NCI-H446 treated with DMSO at 0.1 percent for 48 hours (cell line): ENCODE results near the gene MRGPRE.

ENCODE experiments used
- DNase-seq: peaks from one replicate; lab custom pipeline; 2025; lab: John Stamatoyannopoulos, UW

The MRGPRE gene

DNA sequence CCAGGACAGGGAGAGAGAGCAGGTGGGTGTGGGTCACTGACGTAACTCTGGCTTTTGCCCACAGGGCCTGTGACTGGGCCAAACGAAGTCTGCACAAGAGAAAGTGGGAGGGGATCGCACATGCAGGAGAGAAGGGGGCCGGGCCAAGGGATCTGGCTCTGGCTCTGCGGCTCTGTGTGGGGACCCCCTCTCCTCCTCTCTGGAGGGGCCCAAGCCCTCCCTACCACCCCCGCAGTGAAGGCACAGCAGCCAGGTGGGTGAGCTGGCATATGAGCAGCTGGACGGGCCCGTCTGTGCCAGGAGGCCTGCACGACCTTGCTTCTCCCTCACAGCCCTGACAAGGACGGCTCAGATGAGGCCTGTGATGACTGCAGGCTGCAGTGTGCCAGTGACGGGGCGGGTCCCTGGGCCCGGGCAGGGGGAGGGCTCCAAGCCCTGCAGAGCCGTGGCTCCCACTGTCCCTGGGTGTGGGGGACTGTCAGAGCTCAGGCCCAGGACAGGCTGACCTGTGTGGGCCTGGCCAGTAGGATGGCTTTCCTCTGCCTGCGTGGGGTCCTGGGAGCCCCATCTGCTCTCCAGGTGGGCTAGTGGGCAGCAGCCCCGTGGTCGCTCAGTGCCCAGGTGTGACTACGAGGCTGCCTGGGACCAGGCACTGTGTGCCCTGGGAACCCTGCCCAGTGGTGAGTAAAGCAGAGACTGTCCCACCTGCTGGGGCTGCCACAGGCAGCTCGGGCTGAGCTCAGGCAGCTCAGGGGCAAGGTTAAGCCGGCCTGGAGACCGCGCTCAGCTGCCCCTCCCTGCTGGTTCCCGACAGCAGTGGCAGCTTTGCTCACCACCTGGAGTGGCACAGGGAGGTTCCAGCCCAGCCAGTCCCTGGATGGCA, 35.8 kb downstream of the MRGPRE start:
- DNase-seq = no peak

DNA sequence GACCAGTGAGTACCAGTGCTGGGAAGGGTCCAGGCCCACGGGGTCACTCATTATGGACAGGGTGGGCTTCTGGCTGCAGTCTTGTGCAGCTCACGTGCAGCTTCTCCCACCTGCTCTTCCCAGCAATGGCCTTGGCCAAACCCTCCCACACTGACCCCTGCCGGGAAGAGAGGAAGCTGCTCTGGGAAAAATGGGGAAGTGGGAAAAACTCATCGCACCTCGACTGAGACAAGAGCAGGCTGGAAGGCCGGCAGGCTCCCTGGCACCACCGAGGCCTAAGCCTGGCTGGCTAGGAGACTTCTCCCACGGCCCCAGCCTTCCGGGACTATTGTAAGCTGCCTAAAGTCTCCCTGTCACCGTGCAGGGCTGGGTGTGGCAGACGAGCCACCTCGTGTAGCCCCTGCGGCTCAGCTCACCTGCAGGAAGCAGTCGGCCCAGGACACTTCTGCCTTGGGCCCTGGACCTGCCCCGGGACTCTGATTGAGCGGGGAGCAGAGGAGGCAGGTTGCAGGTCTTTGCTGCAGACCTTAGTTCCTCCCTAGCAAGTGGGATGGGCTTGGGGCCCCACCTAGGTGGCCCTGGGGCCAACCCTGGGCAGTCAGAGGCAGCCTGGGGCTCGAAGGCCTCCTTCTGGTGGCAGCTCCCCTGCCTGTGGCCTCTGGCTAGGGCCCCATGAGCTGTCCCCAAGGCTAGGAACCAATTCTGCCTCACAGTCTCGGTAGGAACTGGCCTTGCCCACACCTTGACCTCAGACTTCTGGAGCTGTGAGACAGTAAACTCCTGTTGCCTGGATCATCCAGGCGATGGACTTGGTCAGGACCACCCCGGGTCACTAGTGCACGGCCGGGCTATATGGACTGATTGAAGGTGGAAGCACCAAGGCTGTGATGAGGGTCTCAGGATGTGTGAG, 36.7 kb downstream of the MRGPRE start:
- no peak for DNase-seq

DNA sequence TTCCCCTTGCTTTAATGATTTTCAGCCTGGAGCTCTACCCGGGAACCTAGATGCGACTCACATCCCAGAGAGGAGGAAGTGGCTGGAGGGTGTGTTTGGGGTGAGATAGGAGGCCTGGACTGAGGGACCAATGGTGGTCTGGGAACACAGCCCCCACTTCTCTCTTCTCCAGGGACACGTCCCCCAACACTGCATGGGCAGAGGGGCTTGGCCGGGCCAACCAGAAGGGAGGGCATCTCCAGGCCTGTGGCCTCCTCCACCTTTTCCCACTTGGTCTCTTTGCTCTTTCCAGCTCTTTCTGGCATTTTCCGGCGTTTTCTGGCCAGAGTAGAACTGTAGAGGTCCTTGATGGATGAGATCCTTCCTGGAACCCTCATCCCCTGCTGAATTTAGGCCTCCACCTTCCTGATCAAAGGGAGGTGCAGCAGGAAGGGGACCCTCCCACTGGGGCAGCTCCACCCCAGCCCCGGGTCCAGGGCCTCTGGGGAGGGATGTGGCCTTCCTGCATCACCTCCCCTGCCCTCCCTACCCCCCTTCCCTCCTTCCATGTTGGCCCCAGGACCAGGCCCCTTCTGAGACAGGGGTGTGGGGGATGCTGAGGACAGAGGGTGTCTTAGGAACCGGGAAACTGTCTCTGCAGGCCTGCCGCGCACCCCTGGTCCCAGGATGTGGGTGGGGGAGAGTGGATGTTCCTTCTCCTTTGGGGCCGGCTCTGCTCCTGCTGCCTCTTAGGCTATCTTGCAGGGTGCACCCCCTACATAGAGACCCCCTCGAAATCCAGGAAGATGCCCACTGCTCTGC, 38.0 kb downstream of the MRGPRE start:
- no peak for DNase-seq

DNA sequence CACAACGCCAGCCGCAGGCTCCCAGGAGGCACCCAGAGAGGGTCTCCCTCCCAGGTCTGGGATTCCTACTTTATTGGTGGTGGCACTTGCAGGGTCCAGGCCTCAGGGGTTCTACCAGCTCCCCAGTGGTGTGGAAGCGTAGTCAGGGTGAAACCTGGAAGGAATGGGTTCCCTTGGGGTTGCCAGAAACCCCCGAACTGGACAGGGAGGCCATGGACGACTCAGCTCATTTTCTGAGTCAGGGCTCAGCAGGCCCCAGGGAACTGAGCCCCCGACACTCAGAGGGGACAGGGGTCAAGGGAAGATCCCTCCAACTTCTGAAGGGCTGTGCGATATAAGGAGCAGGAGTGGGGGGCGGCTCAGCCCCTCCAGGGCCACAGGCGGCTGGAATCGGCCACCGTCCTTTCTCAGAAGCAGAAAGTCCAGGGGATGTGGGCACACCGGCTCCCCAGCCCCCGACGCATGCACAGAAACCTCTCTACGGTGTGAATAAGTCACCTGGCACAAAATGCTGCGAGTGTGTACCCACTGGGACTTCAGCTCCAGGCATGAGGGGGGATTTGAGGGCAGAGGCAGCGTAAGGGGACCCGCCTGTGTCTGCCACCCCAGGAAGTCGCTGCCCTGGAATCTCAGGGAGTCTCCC, 38.7 kb downstream of the MRGPRE start:
- no peak for DNase-seq

DNA sequence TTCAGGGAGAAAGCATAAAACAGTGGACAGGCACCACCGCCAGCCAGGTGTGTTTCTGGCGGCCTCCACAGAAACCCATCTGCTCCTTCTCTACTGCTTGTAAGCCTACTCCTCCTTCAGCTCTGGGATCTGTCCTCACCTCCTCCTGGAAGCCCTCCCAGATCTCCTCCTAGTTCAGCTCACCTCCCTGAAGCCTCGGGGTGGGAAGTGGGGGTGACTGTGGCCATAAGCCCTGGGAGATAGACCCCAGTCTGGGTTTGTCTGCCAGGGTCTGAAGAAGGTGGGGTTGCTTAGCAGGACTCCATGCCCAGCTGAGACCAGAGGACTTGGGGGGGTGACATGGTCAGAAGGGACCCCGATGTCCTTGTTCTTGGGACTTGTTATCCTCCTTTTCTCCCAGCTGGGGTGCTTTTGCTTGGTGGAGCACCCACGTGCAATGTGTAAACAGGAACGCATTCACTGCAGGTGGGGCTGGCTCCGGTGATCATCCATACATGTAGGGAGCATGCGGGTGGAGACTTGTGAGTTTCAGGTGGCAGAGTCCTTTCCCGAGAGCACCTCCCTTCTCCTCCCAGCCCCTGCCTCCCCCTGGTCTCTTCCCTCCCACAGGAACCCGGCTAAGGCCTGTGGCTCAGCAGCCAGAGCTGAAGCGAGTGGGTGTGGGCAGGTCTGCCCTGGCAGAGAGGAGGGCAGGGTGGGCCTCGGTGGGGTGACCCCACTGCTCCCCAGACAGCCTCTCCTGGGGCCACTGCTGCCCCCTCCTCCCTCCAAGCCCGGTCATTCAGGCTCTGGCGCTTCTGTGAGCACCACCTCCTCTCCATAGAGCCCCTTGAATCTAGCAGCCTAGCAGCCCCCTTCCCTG, 39.5 kb downstream of the MRGPRE start:
- no peak for DNase-seq

DNA sequence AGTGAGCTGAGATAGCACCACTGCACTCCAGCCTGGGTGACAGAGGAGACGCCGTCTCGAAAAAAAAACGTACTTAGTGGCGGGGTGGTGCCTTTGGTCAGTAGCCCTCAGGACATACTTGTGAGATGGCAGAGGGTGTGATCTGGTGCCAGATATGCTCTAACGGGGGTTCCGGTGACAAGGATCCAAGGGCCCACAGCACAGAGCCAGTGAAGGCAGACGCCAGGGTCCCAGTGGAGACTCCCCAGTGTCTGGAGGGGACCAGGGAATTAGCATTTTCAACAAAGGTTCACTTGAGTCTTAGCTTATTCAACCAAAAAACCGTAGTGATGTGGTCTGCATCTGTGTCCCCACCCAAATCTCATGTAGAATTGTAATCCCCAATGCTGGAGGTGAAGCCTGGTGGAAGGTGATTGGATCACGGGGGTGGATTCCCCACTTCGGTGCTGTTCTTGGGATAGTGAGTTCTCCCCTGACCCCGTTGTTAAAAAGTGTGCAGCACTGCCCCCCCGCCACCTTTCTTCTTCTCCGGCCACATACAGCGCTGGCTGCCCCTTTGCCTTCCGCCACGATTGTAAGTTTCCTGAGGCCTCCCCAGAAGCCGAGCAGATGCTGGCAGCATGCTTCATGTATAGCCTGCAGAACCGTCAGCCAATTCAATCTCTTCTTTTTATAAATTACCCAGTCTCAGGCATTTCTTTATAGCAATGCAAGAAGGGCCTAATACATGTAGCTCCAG, 40.5 kb downstream of the MRGPRE start:
- no peak for DNase-seq

DNA sequence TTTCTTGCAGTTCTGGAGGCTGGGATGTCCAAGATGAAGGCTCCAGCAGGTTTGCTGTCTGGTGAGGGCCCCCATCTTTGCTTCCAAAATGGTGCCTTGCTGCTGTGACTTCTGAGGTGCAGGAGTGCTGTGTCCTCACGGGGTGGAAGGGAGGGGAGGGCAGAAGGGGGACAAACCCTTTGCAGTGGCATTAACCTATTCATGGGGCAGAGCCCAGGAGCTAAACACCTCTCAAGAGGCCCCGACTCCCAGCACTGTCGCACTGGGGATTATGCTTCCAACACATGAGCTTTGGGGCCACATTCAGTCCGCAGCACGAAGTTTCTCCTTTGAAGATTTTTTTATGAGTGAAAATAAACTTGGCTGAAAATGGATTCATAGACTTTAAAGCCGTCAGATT, 41.6 kb downstream of the MRGPRE start:
- no peak for DNase-seq

DNA sequence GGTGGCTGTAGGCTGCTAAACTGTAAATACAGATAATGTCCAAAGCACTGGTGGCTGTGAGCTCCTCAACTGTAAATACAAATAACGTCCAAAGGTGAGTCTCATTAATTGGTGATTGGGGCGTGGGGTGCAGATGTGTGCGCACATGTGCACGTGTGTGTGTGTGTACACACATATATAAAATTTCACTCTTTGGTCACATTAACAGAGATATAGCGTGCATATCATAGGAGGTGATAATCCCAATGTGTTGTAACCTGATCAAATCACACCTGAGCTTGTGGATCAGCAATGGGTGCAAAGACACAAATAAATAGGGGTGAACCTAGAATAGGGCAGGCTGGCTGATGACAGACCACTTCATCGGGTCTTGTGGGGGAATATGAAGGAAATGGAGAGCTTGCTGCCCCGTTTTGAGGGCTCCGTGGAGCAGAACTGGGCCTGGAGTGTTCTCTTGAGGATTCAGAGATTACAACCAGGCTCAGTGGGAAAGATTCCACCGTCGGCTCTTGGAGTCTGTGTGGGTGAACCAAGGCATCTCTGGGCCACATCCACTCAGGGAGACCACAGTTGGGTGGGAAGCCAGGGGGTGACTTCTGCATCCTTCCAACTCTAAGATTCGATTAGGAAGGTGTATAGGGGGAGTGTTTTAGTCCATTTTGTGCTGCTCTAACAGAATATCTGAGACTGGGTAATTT, 42.2 kb downstream of the MRGPRE start:
- DNase-seq = no peak

DNA sequence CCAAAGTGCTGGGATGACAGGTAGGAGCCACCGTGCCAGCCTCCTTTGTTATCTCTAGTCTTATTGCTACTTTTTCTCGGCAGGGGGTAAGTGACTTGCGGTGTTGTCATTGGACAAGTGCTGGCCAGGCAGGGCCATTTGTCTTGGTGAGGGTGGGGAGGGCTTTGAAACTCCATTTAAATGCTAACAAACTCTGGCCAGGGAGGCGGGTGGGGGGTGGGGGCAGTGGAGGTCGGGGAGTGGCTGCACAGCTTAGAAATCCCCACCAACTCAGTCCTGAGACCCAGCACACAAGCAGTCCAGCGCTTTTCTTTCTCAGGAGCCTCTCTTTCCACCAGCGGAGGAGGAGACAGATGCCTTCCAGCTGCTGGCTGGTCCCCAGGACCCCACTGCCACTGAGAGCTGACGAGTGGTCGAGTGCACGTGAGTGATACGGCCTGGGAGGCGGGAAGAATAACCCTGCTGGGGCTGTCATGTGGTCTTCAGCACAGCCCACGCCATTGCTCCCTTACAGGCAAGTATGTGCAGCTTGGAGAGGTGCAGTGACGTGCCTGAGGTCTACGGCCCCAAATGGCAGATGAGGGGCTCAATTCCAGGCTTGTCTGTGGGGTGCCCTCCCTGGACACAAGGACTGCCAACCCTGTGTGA, 42.9 kb downstream of the MRGPRE start:
- DNase-seq = no peak

DNA sequence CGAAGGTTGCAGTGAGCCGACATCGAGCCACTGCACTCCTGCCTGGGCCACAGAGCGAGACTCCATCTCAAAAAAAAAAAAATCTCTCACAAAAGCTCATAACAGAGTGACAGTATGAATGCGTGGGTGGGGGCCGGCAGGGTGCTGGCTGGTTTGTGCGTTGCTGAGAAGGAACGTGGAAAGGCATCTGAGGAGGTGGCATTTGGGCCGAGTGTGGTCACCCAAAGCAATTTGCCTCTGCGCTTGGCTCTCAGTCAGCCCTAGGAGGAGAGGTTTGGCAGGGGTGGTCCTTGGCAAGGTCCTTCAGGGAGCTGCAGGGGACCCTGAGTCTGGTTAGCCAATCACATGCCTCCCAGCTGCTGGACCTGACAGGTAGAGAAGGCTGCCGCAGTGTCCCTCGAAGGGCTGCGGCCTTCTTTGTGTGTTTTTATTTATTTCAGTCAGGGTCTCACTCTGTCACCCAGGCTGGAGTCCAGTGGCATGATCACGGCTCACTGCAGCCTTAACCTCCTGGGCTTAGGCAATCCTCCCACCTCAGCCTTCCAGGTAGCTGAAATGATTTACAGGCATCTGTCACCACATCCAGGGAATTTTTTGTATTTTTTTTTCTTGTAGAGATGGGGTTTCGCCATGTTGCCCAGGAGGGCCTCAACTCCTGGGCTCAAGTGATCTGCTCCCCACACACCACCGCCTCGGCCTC, 43.6 kb downstream of the MRGPRE start:
- no peak for DNase-seq

DNA sequence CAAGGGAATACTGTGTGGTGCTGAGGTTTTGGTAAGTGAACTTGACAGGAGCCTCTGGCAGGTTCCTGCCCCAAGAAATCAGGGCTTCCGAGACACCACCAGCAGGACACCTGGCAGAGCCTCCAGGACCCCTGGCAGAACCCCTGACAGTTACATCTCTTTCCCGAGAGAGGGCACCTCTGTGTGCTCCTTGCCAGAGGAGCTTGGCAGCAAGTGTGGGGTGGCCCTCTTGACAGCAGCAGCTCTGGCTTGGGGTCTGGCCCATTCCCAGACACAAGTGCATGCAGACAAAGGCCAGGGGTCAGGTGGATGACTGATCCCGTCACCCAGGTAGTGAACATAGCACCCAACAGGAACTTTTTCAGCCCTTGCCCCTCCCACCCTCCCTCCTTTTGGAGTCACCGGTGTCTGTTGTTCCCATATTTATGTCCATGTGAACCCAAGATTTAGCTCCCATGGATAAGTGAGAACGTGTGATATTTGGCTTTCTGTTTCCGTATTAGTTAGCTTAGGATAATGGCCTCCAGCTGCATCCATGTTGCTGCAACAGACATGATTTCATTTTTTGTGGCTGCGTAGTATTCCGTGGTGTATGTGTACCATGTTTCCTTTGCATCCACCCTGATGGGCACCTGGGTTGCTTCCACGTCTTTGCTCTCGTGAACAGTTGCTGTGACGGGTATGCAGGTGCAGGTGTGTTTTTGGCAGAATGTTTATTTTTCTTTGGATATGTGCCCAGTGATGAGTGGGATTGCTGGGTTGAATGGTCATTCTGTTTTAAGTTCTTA, 45.9 kb downstream of the MRGPRE start:
- DNase-seq = no peak

DNA sequence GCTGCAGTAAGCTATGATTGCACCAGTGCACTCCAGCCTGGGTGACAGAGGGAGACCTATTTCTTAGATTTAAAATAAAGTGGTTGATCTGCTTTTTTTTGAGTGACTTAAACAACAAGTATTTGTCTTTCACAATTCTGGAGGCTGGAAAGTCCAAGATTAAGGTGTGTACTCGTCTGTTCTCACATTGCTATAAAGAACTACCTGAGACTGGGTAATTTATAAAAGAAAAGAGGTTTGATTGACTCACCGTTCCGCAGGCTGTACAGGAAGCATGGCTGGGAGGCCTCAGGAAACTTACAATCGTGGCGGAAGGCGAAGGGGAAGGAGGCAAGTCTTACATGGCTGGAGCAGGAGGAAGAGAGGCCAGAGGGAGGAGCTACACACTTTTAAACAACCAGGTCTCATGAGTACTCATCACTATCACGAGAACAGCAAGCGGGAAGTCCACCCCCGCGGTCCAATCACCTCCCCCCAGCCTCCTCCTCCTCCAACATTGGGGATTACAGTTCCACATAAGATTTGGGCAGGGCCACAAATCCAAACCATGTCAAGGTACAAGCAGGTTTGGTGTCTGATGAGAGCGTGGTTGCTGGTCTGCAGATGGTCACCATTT, 47.4 kb downstream of the MRGPRE start:
- no peak for DNase-seq

DNA sequence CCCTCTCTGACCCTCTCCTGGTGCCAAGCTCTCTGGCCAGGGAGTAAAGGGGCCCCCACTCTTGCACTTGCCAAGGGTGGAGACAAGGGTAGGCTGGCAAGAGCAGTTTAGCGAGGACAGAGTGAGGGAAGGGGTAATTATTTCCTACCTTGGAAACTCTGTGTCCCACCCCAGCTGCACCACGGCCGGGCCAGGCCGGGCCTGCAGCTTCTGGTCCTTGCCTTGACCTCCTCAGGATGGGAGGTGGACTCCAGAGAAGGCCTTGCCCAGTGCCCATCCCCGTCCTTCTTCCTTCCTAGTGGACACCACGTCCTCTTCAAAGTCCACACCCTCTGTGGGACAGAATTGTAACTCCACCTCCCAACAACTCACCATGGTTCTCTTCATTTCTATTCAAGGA, 48.7 kb downstream of the MRGPRE start:
- DNase-seq = no peak

DNA sequence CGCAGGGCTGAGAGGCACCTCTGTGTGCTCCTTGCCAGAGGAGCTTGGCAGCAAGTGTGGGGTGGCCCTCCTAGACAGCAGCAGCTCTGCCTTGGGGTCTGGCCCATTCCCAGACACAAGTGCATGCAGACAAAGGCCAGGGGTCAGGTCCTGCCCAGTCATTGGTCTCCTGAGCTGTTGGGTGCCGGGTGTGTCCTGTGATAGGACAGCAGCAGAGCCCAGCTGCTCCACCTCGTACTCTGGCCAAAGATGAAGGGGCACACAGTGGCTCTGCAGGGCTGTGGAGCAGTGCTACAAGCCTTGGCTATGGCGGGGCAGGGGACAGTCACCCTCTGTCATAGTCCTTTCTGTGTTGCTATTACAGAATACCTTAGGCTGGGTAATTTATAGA, 49.8 kb downstream of the MRGPRE start:
- DNase-seq = no peak

DNA sequence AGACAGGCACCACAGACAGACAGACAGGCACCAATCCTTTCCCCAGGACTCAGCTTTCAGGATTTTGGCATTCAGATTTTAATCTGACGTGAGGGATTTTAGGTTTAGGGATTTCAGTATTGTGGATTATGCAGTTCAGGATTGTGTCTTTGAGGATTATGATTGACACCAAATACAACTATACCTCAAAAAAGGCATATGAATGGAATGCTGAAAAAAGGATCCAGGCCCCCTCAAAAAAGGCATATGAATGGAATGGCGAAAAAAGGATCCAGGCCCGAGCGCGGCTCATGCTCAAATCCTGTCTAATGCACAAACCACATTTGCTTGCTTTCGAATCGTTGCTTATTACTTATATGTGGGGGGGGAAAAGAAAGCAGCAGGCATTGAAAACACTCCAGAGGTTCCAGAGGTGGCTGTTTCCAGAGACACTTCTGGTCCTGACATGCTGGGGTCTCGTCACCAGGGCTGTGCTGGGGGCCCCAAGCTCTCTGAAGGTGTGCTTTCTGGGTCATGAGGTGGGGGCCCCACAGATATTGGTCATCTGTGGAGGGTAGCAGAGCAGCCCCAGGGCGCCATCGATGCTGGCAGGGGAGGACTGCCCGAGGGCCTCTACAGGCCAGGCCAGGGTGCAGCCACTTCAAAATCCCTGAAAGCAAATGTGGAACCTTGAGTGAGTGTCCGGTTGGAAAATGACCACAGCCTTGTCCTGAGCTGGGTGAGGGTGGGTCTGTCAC, 50.3 kb downstream of the MRGPRE start:
- no peak for DNase-seq

DNA sequence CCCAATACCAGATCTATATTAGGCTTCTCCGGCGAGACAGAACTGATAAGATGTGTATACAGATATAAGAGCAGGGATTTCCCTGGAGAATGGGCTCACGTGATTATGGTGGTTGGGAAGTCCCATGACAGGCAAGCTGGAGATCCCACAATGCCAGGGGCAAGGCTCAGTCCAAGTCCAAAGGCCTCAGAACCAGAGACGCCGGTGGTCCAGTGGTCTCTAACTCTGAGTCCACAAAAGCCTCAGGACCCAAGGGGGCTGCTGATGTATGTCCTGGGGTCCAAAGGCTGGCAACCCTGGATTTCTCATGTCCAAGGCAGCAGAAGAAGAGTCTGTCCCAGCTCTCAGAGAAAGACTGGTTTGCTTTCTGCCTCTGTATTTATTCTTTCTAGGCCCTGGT, 51.3 kb downstream of the MRGPRE start:
- no peak for DNase-seq
